Testis (tissue), 2 donors: ENCODE measurements around the gene PGLYRP4.

Source experiments
- CTCF ChIP-seq, 3 experiments: fragments of 450-650 bp in 2 of 3; fragments of 200-600 bp in 1 of 3; sonication (generic) in 1 of 3; IDR thresholded peaks; one replicate each; pipeline ENCODE4 v1.5.1; 2016 to 2019; ENCODE audit warnings: antibody characterized with exemption in 3 of 3, mild to moderate bottlenecking in 2 of 3, moderate library complexity in 1 of 3
- POLR2A ChIP-seq: fragments of 450-650 bp; IDR thresholded peaks from one replicate; pipeline ENCODE4 v1.6.1; 2017; ENCODE audit warnings: antibody characterized with exemption, mild to moderate bottlenecking, moderate library complexity

DNA sequence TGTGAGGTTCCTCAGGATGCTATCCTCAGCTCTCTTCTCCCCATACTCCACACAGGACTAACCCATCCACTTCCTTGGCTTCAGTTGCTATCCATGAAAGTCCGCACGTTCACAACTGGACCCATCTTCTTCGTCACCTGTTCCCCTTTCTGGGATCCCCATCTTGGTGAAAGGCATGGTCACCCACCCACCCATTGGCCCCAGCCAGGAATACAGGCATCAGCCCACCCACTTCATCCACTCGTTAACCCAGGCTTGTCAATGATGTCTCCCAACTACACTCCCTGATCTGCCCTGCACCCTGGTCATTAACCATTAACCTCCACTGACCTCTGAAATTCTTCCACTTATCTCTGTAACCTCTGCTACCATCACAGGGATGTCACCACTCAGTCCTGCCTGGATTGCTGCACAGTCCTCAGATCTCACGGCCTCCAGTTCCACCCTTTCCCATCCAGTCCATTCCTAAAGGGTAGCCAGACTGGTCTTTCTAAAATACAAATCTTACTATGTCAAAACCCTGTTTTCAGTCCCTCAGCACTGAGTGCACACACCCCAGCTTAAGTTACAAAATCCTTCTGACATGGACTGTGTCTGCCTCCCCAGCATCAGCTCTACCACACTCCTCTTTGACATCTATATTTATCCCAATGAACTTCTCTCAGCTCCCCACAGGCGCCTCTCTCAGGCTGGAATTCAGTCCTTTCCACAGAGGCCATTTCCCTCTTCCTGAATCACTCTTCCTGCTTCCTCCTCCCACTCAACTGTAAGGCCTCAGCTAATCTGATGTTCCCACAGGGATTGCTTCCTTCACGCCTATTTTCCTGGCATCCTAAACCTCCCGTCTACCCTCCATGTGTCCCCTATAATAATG is 10.4 kb downstream of the PGLYRP4 start:
- TF ChIP-seq CTCF (IDR thresholded peaks at IDR 0.05), result no peak
- no peak for TF ChIP-seq POLR2A
